Pancreas (tissue), 10 donors: ENCODE results near the gene ALMS1. TPM values are rescaled to one million over a fixed set of nuclear protein-coding genes. Genes with fewer than 3 reads are reported as not detected.

Source experiments
- ATAC-seq, 4 donors: fragments of 200-7000 bp; cut with Tn5 transposase; one replicate each; pipeline versions ENCODE4 v1.8.0 to v1.9.1; 2020; ENCODE audit warnings: mild to moderate bottlenecking in 4 of 4, moderate library complexity in 4 of 4
- DNase-seq, 6 donors: peaks; one replicate each; pipeline ENCODE4 v3.0.0-alpha.2; 2020
- FAIRE-seq: peaks from 2 replicates; lab custom pipeline; 2012; peaks lifted over from hg19 to GRCh38; lab: Jason Lieb, UNC
- H3K27ac ChIP-seq, 4 donors: fragments of 200-600 bp; sonication (generic); 1 replicate in 3 of 4; 2 replicates in 1 of 4; pipeline versions ENCODE4 v1.5.0 to v1.8.0; 2020
- H3K27me3 ChIP-seq, 4 donors: fragments of 200-600 bp; one replicate each; pipeline ENCODE4 v1.8.0; 2021
- H3K36me3 ChIP-seq, 3 donors: fragments of 200-600 bp; sonication (generic) in 1 of 3; one replicate each; pipeline versions ENCODE4 v1.5.0 to v1.8.0; 2020 to 2021
- H3K4me1 ChIP-seq, 3 donors: fragments of 200-600 bp; one replicate each; pipeline ENCODE4 v1.8.0; 2021
- H3K4me3 ChIP-seq, 4 donors: fragments of 200-600 bp; sonication (generic) in 2 of 4; one replicate each; pipeline versions ENCODE4 v1.5.0 to v1.8.0; 2020 to 2021
- H3K9me3 ChIP-seq, 4 donors: fragments of 200-600 bp; one replicate each; pipeline ENCODE4 v1.8.0; 2021
- CTCF ChIP-seq, 4 donors: fragments of 200-600 bp; sonication (generic) in 3 of 4; IDR thresholded peaks; one replicate each; pipeline versions ENCODE4 v1.5.0 to v1.8.0; 2021; ENCODE audit warnings: antibody characterized with exemption in 4 of 4
- WGBS, 2 donors: extraction: QIAGEN DNeasy Blood & Tissue Kit; methylation state at CpG; one replicate each; pipeline ENCODE4 v1.1.7; 2013; 5-methylcytosine and 5-hydroxymethylcytosine counted together
- intact Hi-C, 3 donors: fragments of 100-400 bp; cut with DNase I; formaldehyde crosslinking; loops; one replicate each; pipeline versions ENCODE4 v1.11.1 to v1.14.2; 2022
- polyA plus RNA-seq, 2 donors: library from polyadenylated mRNA; stranded (reverse); fragments of 200-250 nt; gene quantifications; one replicate each; pipeline ENCODE4 v1.2.3, GENCODE V29; 2013
- total RNA-seq, 6 donors: library from RNA; stranded (reverse); fragmentation: NEBNext Ultra II Directional in 4 of 6; extraction: Animal tissue kit (Norgen Biotek cat#: 25700) in 4 of 6; gene quantifications; one replicate each; pipeline versions ENCODE4 v1.2.1 to v1.2.4, GENCODE V29; 2021 to 2023
- donor health status: healthy with polysubstance abuse.
- donor health status: DM: no; HTN: no; CAD: no; lungs with moderate emphysema.
- donor health status: DM: no; HTN: no; CAD: no.
- donor health status: control.
- donor health status: control.
- donor health status: Bipolar disorder and iron deficiency.
- donor health status: DM: yes; HTN: yes; CAD: no.
- donor health status: DM: no; HTN: no; CAD: no.
- donor health status: DM: no; HTN: no; CAD: no.
- donor health status: DM: yes; HTN: yes; CAD: no.

ALMS1 gene
- total and polyA plus RNA-seq, 8 donors: 7.8 to 19.8 (median 13.3) TPM

GRCh38 chr2:73403237-73403636, 17.6 kb downstream of the ALMS1 start:
- FAIRE-seq (no peak), ATAC-seq (no peak), DNase-seq (no peak)
- Histone ChIP-seq H3K27ac (no peak overlapping the region), H3K4me1 (no peaks in the 10 kb centered on the region), H3K9me3 (no peaks in the 10 kb centered on the region), H3K36me3 (no peaks in the 10 kb centered on the region), H3K27me3 (no peaks in the 10 kb centered on the region), H3K4me3 (no peak overlapping the region)
- TF ChIP-seq CTCF (IDR thresholded peaks at IDR 0.05): no peak
- intact Hi-C loops: no loop called here
- 97 to 100% methylated on average over 1 of the region's 1 CpG for WGBS, 2 donors

DNA sequence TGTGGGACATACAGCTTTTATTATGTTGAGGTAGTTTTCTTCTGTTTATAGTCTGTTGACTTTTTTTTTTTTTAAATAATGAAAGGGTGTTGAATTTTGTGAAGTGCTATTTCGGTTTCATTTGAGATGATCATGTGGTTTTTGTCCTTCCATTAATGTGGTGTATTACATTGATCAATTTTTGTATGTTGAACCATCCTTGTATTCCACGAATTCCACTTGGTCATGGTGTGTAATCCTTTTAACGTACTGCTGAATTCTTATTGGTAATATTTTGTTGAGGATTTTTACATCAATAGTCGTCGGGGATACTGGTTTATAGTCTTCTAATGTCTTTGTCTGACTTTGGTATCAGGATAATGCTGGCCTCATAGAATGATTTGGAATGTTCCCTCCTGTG, 18.8 kb downstream of the ALMS1 start:
- Histone ChIP-seq H3K9me3 (no peaks in the 10 kb centered on the region), H3K4me1 (no peaks in the 10 kb centered on the region), H3K36me3 (no peaks in the 10 kb centered on the region), H3K27ac (no peak overlapping the region), H3K27me3 (no peaks in the 10 kb centered on the region), H3K4me3 (no peak overlapping the region)
- no peak for ATAC-seq
- WGBS, 2 donors: 98% methylated on average over 5 of the region's 5 CpGs
- no peak for TF ChIP-seq CTCF (IDR thresholded peaks at IDR 0.05)
- intact Hi-C loops: no loop called here
- FAIRE-seq: no peak
- DNase-seq: no peak

DNA sequence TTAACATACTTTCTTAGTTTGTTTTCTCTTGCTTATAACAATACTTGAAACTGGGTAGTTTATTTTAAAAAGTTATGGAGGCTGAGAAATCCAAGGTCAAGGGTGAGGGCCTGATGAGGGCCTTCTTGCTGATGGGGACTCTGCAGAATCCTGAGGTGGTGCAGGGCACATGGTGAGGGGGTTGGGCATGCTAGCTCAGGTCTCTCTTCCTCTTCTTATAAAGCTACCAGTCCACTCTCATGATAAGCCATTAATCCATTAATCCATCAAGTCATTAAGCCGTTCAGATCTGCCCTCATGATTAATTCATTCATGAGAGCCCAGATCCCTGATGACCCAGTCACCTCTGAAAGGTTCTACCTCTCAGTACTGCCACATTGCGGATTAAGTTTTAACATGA, 21.4 kb downstream of the ALMS1 start:
- Histone ChIP-seq H3K4me1 (no peaks in the 10 kb centered on the region), H3K9me3 (no peaks in the 10 kb centered on the region), H3K4me3 (no peak overlapping the region), H3K27ac (no peak overlapping the region), H3K36me3 (no peaks in the 10 kb centered on the region), H3K27me3 (no peaks in the 10 kb centered on the region)
- TF ChIP-seq CTCF (IDR thresholded peaks at IDR 0.05): no peak
- no peak for FAIRE-seq
- ATAC-seq: no peak
- 74 to 75% methylated on average over 2 of the region's 2 CpGs for WGBS, 2 donors
- no peak for DNase-seq
- intact Hi-C loops: no loop called here

GRCh38 chr2:73408198-73408597, 22.6 kb downstream of the ALMS1 start:
- 76 to 85% methylated on average over 3 of the region's 3 CpGs for WGBS, 2 donors
- no peak for TF ChIP-seq CTCF (IDR thresholded peaks at IDR 0.05)
- no peaks in the 10 kb centered on the region for H3K27me3 ChIP-seq
- FAIRE-seq (no peak), DNase-seq (no peak), ATAC-seq (no peak)
- no peaks in the 10 kb centered on the region for H3K4me1 ChIP-seq
- H3K9me3 ChIP-seq: no peaks in the 10 kb centered on the region
- intact Hi-C loops: no loop called here
- H3K27ac ChIP-seq: no peak overlapping the region
- H3K36me3 ChIP-seq: no peaks in the 10 kb centered on the region
- H3K4me3 ChIP-seq: no peak overlapping the region

DNA sequence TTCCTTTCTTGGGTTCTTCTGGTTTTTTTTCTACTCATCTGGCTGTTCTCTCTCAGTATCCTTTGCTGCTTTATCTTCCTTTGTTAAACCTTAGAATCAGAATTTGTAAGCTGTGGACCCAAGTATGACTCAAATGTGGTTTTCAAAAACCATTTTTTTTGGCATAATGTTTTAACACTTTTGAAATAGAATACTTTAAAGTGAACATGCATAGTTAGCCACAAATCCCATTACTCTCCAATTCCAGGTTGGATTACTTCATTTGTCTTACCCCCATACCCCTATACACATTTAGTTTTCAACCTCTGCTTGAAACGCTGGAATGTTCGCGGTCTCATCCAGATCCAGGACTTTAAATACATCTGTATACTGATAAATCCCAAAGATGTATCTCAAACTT, 29.1 kb downstream of the ALMS1 start:
- peaks cover 0 to 8% (median 0%) of the 10 kb centered on the region in 3 donors for H3K4me1 ChIP-seq
- 95 to 99% methylated on average over 3 of the region's 3 CpGs for WGBS, 2 donors
- no peaks in the 10 kb centered on the region for H3K27me3 ChIP-seq
- H3K36me3 ChIP-seq: no peaks in the 10 kb centered on the region
- H3K9me3 ChIP-seq: no peaks in the 10 kb centered on the region
- ATAC-seq (no peak), DNase-seq (no peak), FAIRE-seq (no peak)
- intact Hi-C loops: no loop called here
- no peak overlapping the region for H3K4me3 ChIP-seq
- no peak overlapping the region for H3K27ac ChIP-seq
- no peak for TF ChIP-seq CTCF (IDR thresholded peaks at IDR 0.05)
